Spleen (tissue), 13 donors: ENCODE data around the gene MIDN. TPM values are rescaled to one million over a fixed set of nuclear protein-coding genes. Genes with fewer than 3 reads are reported as not detected.
"Not testable (repeated sequence)": the region's sequence is repeated elsewhere in the genome, so short reads cannot be mapped to it uniquely, and the experiment has no call there.

ENCODE experiments used
- DNase-seq: peaks from one replicate; pipeline ENCODE4 v3.0.0-alpha.2; 2020
- H3K27ac ChIP-seq, 8 donors: fragments of 200-600 bp; sonication (generic) in 7 of 8; 1 replicate in 4 of 8; 2 replicates in 4 of 8; pipeline versions ENCODE4 v1.5.0 to v1.8.0; 2016 to 2021; ENCODE audit warnings: inconsistent platforms in 4 of 8, mild to moderate bottlenecking in 4 of 8, moderate library complexity in 1 of 8
- H3K27me3 ChIP-seq, 7 donors: fragments of 200-600 bp; sonication (generic) in 6 of 7; replicated peaks in 1 of 7; 1 replicate in 4 of 7; 2 replicates in 3 of 7; pipeline versions ENCODE4 v1.5.0 to v1.8.0; 2016 to 2021; ENCODE audit warnings: inconsistent platforms in 3 of 7, mild to moderate bottlenecking in 1 of 7
- H3K36me3 ChIP-seq, 6 donors: fragments of 200-600 bp; sonication (generic) in 5 of 6; 1 replicate in 4 of 6; 2 replicates in 2 of 6; pipeline versions ENCODE4 v1.5.0 to v1.8.0; 2016 to 2021; ENCODE audit warnings: inconsistent platforms in 2 of 6
- H3K4me1 ChIP-seq, 6 donors: fragments of 200-600 bp; sonication (generic) in 5 of 6; 1 replicate in 3 of 6; 2 replicates in 3 of 6; pipeline versions ENCODE4 v1.5.0 to v1.8.0; 2016 to 2021; ENCODE audit warnings: inconsistent platforms in 3 of 6
- H3K4me3 ChIP-seq, 8 donors: fragments of 200-600 bp; sonication (generic) in 7 of 8; 1 replicate in 4 of 8; 2 replicates in 4 of 8; pipeline versions ENCODE4 v1.5.0 to v1.8.0; 2016 to 2021; ENCODE audit warnings: inconsistent platforms in 4 of 8, mild to moderate bottlenecking in 4 of 8, moderate library complexity in 2 of 8
- H3K9me3 ChIP-seq, 8 donors: fragments of 200-600 bp; sonication (generic) in 7 of 8; 1 replicate in 4 of 8; 2 replicates in 4 of 8; pipeline versions ENCODE4 v1.5.0 to v1.8.0; 2016 to 2021; ENCODE audit warnings: inconsistent platforms in 4 of 8
- CTCF ChIP-seq, 11 experiments: fragments of 200-600 bp in 7 of 11; fragments of 450-650 bp in 4 of 11; sonication (generic) in 4 of 11; IDR thresholded peaks in 8 of 11; conservative IDR thresholded peaks in 3 of 11; 1 replicate in 7 of 11; 2 replicates in 4 of 11; pipeline versions ENCODE4 v1.4.0 to v1.8.0; 2016 to 2021; ENCODE audit warnings: antibody characterized with exemption in 11 of 11, inconsistent platforms in 4 of 11, mild to moderate bottlenecking in 1 of 11
- POLR2A ChIP-seq, 3 donors: fragments of 450-650 bp; IDR thresholded peaks; one replicate each; pipeline ENCODE4 v1.5.1; 2017; ENCODE audit warnings: antibody characterized with exemption in 3 of 3, mild to moderate bottlenecking in 1 of 3
- POLR2AphosphoS5 ChIP-seq, 3 donors: sonication (generic); formaldehyde crosslinking; IDR thresholded peaks; one replicate each; pipeline ENCODE4 v1.5.1; 2017; ENCODE audit warnings: antibody characterized with exemption in 3 of 3
- WGBS, 5 donors: extraction: QIAGEN DNeasy Blood & Tissue Kit in 3 of 5; methylation state at CpG; one replicate each; pipeline versions ENCODE4 v1.1.5 to v1.1.7; 2013 to 2018; 5-methylcytosine and 5-hydroxymethylcytosine counted together
- intact Hi-C: fragments of 100-400 bp; cut with DNase I; formaldehyde crosslinking; loops from one replicate; pipeline ENCODE4 v1.15.0; 2023; ENCODE audit warnings: low total_unique reads
- long read RNA-seq, 2 donors: transcript quantifications; one replicate each; lab custom pipeline, GENCODE V29; 2026
- polyA plus RNA-seq, 3 donors: library from polyadenylated mRNA; stranded (reverse); fragments of 200-250 nt; gene quantifications; one replicate each; pipeline ENCODE4 v1.2.1, GENCODE V29; 2013
- total RNA-seq, 7 donors: library from RNA; depleted of rRNA in 3 of 7; stranded (reverse); fragments of >200 nt in 3 of 7; fragmentation: NEBNext Ultra II Directional in 4 of 7; extraction: Animal tissue kit (Norgen Biotek cat#: 25700) in 4 of 7; gene quantifications; one replicate each; pipeline versions ENCODE4 v1.1.0 to v1.2.1, GENCODE V29; 2016 to 2021
- donor health status: healthy with polysubstance abuse.
- donor health status: DM: no; HTN: no; CAD: no; lungs with moderate emphysema.
- donor health status: DM: no; HTN: no; CAD: no.
- donor health status: Bipolar disorder and iron deficiency.
- donor health status: healthy.
- donor health status: DM: no; HTN: no; CAD: no.
- donor health status: DM: yes; HTN: yes; CAD: no.

The MIDN gene
- total RNA-seq, result 100 to 1,000 TPM in 4 of 7 donors, 10 to 100 TPM in 3; 42.1 to 223 (median 138) TPM
- 10 to 100 TPM; 16.5 to 48.9 (median 19.1) TPM for polyA plus RNA-seq
- long read RNA-seq, donor 1, partial matches to known transcripts, result 5 of 8 reads
- long read RNA-seq, donor 1, other reads (novel, unspliced or antisense), result 0 of 8 reads
- long read RNA-seq, donor 2, partial matches to known transcripts, result 0 of 7 reads
- long read RNA-seq, donor 2, other reads (novel, unspliced or antisense), result 0 of 7 reads

GRCh38 chr19:1248139-1248785 lies at the start of gene MIDN:
TSS of gene MIDN (plus strand) at chr19:1248583. CDS start at chr19:1250297, 1,714 bp downstream.
- 0 to 1% (median 0%) methylated on average over 13 to 60 of the region's 60 CpGs for WGBS, 5 donors
- H3K4me3 ChIP-seq, result peak within 1 kb of the TSS; percentile 67 to 99 (median 94)
- H3K27ac ChIP-seq, result peak within 1 kb of the TSS; percentile 97 to 100 (median 99)
- H3K36me3 ChIP-seq, result peaks cover 0 to 40% (median 13%) of the 10 kb centered on the region in 6 donors
- intact Hi-C loops, result no loop called here
- TF ChIP-seq POLR2A (IDR thresholded peaks at IDR 0.05) (peak; percentile 35 to 89 (median 74)), CTCF (IDR thresholded peaks at IDR 0.05 in 8 of 11, conservative IDR thresholded peaks at IDR 0.05 in 3 of 11) (peak in 7 of 11 experiments; percentile 12 to 65 (median 36)), POLR2AphosphoS5 (IDR thresholded peaks at IDR 0.05) (peak; percentile 91 to 96 (median 93))
- H3K9me3 ChIP-seq, result no peaks in the 10 kb centered on the region
- DNase-seq, result peak; percentile 96
- H3K4me1 ChIP-seq, result peaks cover 35 to 74% (median 66%) of the 10 kb centered on the region in 6 donors
- H3K27me3 ChIP-seq, result no peaks in the 10 kb centered on the region

DNA sequence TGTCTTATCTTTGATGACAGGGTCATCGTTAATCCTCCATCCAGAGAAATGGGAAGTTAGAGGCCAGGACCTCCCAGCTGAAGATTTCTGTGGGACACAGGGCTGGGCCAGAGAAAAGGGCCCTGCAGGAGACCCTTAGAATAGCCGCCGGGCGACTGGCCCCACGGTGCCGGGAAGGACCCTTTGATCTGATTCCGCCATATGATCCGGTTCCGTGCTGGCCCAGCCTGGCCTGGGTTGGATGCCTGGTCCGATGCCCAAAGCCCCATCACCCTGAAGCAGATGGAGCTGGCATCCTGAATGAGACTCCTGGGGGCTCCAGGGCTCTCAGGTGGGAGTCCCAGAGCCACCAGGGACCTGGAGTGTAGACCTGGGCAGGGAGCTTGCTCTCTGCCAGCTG lies 48.9 kb upstream of the MIDN start:
- Histone ChIP-seq H3K36me3 (no peaks in the 10 kb centered on the region), H3K4me3 (no peak overlapping the region), H3K9me3 (no peaks in the 10 kb centered on the region), H3K27ac (no peak overlapping the region), H3K27me3 (no peaks in the 10 kb centered on the region), H3K4me1 (peaks cover 4 to 21% (median 12%) of the 10 kb centered on the region in 6 donors)
- TF ChIP-seq POLR2A (IDR thresholded peaks at IDR 0.05) (no peak), CTCF (IDR thresholded peaks at IDR 0.05 in 8 of 11, conservative IDR thresholded peaks at IDR 0.05 in 3 of 11) (no peak), POLR2AphosphoS5 (IDR thresholded peaks at IDR 0.05) (no peak)
- intact Hi-C loops, result no loop called here
- WGBS, 5 donors, result 88 to 97% (median 93%) methylated on average over 1 to 10 of the region's 10 CpGs
- no peak for DNase-seq

- DNase-seq, intact Hi-C loops, H3K4me3 ChIP-seq, H3K27me3 ChIP-seq, H3K9me3 ChIP-seq, H3K36me3 ChIP-seq, H3K27ac ChIP-seq: not testable (repeated sequence)
- peaks cover 10 to 27% (median 19%) of the 10 kb centered on the region in 6 donors for H3K4me1 ChIP-seq
- 89 to 96% (median 95%) methylated on average over 4 of the region's 4 CpGs for WGBS, 5 donors
Measured at GRCh38 chr19:1200614-1201013, 47.8 kb upstream of the MIDN start.

DNA sequence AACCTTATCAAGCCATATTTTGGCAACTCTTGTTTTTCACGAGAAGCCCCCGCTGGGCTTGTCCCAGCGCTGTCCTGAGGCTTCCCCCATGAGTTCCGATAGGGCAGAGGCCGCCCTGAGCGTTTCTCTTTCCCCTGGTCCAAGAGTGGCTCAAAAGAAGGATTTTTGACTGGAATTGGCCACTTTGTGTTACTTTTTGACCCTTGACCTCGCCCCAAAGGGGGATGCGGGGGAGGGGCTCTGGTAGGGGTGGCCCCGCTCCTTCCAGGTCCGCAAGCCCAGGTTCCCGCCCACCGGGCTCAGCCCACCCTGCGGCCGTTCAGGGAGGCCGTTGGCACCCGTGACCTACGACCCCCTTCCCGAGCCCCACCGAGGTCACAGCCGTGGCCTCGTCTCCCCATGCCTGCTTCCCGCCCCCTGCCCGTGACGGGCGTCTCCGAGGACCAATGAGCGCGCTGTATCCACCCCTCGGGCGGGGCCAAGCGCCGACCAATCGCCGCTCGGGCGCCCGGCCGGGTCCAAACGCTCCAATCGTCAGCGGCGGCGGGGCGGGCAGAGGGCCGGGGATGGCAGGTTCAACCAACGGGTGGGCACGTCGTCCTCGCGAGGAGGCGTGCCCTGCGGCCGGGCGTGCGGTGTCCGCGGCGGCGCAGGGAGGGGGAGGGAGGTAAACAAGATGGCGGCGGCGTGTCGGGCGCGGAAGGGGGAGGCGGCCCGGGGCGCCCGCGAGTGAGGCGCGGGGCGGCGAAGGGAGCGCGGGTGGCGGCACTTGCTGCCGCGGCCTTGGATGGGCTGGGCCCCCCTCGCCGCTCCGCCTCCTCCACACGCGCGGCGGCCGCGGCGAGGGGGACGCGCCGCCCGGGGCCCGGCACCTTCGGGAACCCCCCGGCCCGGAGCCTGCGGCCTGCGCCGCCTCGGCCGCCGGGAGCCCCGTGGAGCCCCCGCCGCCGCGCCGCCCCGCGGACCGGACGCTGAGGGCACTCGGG lies 43.0 kb upstream of the MIDN start, which contains the start of gene STK11:
STK11 (plus strand) TSS at position 665 of the 986 bp plus-strand sequence. CDS start 1,136 bp downstream, outside the sequence.
- TF ChIP-seq POLR2A (IDR thresholded peaks at IDR 0.05), result peak in 2 of 3 donors; percentile 36 to 41
- peak; percentile 90 to 94 (median 93) for TF ChIP-seq POLR2AphosphoS5 (IDR thresholded peaks at IDR 0.05)
- TF ChIP-seq CTCF (IDR thresholded peaks at IDR 0.05 in 8 of 11, conservative IDR thresholded peaks at IDR 0.05 in 3 of 11), result peak in 2 of 11 experiments; percentile 16 to 42
- H3K9me3 ChIP-seq, result no peaks in the 10 kb centered on the region
- peak within 1 kb of the TSS; percentile 52 to 92 (median 76) for H3K4me3 ChIP-seq
- intact Hi-C loops, result no loop called here
- H3K4me1 ChIP-seq, result peaks cover 36 to 69% (median 60%) of the 10 kb centered on the region in 6 donors
- DNase-seq, result peak; percentile 100
- H3K27me3 ChIP-seq, result no peaks in the 10 kb centered on the region
- peak within 1 kb of the TSS; percentile 72 to 92 (median 86) for H3K27ac ChIP-seq
- H3K36me3 ChIP-seq, result peaks cover 0 to 17% (median 3%) of the 10 kb centered on the region in 6 donors
- WGBS, 5 donors, result 4 to 12% (median 7%) methylated on average over 34 to 114 of the region's 114 CpGs
